Cardiac fibroblast (primary cell): ENCODE measurements around the gene GADD45G.
A peak's percentile ranks its signal among the peaks of the same experiment; 100 is the strongest.

Source experiments
- DNase-seq, 2 donors: peaks; one replicate each; pipeline versions ENCODE4 v3.0.0 to v3.0.0-alpha.2; 2010; ENCODE audit warnings: low read depth in 2 of 2
- H3K4me3 ChIP-seq, 2 donors: replicated peaks in 1 of 2; 1 replicate in 1 of 2; 2 replicates in 1 of 2; pipeline ENCODE4 v1.5.1; 2011; ENCODE audit warnings: low read depth in 2 of 2, low read length in 2 of 2, mild to moderate bottlenecking in 2 of 2, moderate library complexity in 1 of 2
- TF ChIP-seq, protein P1 (sequence below): IDR thresholded peaks from one replicate; pipeline ENCODE4 v1.5.1; 2011; ENCODE audit warnings: low read depth, mild to moderate bottlenecking, low read length, inconsistent platforms

Gene GADD45G

DNA sequence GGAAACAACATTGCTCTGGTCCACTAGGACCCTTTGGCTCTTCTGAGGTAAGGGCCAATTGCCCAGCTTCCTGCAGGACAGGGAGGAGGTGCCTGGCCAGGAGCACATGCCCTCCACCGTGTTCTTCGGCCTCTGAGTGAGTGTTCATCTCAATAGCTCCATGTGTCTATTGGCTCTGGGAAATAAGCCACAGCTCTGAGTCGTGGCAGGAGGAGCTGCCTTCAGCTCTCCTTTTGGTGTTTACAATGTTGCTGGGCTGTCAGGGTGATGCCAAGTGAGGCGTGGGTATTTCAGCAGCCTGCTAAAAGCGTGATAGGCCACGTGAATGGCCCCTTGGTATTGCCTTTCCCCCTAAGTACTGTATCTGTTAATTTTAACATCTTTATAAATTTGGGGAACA lies 26.6 kb downstream of the GADD45G start:
- no peak overlapping the region for H3K4me3 ChIP-seq
- DNase-seq, result no peak
- TF ChIP-seq, protein P1, sequence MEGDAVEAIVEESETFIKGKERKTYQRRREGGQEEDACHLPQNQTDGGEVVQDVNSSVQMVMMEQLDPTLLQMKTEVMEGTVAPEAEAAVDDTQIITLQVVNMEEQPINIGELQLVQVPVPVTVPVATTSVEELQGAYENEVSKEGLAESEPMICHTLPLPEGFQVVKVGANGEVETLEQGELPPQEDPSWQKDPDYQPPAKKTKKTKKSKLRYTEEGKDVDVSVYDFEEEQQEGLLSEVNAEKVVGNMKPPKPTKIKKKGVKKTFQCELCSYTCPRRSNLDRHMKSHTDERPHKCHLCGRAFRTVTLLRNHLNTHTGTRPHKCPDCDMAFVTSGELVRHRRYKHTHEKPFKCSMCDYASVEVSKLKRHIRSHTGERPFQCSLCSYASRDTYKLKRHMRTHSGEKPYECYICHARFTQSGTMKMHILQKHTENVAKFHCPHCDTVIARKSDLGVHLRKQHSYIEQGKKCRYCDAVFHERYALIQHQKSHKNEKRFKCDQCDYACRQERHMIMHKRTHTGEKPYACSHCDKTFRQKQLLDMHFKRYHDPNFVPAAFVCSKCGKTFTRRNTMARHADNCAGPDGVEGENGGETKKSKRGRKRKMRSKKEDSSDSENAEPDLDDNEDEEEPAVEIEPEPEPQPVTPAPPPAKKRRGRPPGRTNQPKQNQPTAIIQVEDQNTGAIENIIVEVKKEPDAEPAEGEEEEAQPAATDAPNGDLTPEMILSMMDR, result no peak

DNA sequence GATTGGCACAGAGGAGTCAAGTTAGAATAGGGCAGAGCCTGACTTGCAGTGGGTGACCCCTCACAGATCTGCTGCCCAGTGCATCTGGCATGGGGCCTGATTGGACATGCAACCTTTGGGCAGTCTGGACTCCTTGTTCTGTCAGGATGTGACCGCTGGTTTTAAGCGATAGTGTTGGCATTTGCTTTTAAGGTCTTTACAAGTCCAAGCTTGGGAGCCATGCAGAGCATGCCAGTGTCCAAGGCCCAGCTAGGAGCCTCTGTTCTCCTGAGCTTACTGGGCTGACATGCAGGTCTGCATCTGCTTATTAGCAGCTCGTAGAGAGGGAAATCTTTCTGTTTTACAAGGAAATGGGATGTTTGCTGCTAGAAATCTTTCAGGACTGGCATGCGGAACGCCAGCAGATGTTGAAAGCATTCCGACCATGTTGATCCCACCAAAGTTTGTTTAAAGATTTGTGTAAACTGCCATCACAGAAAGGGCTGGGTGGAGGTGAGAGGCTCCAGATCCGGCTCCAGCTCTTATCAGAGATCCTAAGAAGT lies 27.5 kb downstream of the GADD45G start:
- no peak for DNase-seq
- H3K4me3 ChIP-seq, result no peak overlapping the region
- TF ChIP-seq, protein P1, result no peak

DNA sequence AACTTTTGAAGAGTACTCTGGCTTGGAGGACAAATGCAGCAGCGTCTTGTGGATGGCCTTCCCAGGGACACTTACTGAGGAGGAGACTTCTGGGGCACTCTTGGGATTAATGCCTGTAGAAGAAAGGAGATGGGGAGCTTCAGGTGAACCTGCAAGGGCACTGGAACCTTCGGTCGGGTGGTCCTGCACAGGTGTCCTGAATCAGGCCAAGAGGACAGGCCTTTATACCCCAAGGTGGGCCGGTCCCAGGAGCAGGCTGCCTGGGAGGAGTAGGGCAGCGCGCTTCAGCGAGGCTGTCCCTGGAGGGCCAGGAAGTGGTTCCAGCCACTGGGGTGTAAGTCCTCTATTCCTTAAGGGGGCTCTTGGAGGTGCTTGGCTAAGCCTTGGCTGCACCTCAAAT lies 27.9 kb downstream of the GADD45G start:
- DNase-seq, result no peak
- TF ChIP-seq, protein P1, result no peak
- no peak overlapping the region for H3K4me3 ChIP-seq

DNA sequence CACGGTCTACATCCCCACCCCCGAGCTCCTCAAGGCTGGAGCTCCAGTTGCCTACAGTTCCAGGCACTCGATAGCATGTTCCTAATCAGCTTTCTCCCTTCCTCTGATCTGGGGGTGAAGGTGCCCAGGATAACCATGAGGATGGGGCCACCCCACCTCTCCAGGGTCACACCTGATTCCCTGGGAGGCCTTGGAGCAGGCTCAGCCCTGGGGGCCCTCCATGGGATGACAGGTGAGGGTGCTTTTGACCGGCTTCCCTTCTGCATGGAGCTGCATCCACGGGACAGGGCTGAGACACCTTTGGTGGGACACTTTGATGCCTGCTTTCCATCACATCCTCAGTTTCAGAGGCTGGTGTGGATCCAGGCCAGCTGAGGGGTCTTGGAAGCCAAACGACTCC lies 28.6 kb downstream of the GADD45G start:
- H3K4me3 ChIP-seq, result no peak overlapping the region
- TF ChIP-seq, protein P1, result no peak
- no peak for DNase-seq

DNA sequence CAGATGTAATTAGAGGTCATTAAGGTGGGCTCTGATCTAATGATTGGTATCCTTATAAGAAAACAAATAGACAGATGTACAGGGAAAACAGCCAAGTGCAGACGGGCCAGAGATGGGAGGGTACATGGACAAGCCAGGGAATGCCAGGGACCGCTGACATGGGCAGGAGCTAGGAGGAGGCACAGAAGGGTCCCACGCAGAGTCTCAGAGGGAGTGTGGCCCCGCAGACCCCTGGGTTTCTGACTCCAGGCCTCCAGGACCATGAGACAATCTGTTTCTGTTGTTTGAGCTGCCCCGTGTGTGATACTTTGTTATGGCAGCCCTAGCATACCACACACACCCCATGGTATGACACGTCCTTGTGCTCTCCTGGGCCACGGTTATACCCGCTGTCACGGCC lies 29.1 kb downstream of the GADD45G start:
- no peak for DNase-seq
- H3K4me3 ChIP-seq, result no peak overlapping the region
- TF ChIP-seq, protein P1, result no peak

DNA sequence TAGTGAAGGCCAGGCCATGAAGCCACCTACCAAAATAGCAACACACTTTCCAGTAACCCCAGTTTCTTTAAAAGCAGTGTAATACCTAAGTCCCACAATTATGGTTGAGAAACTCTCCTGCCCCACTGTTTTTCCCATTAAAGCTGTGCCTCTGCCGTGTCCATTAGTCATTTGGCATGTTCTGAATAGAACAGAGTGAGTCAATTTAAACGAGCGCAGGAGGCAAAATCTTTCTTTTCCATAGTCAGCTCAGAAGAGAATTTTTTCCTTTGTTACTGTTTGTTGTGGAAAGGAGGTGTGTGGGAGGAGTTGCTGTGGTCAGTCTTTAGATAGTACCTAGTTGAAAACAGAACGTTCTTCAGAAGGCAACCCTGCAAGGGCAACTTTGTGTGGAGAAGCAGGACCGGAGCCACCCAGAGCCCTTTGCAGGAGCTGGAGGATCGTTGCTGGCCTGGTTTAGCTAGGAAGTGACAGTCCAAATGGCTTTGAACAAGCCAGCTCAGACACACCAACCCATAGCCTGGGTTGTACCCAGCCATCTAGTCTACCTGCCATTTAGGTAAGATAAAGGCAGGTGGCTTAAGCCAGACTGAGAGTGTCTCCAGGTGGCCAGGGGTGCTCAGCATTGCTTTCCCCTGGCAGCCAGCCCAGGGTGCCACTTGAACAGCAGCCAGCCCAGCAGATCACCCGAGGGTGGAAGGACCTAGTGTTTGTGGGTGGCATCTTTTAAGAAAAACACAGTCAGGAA lies 30.4 kb downstream of the GADD45G start:
- peak; percentile 56 to 58 for DNase-seq
- H3K4me3 ChIP-seq, result no peak overlapping the region
- TF ChIP-seq, protein P1, result no peak
